Kasumi-1 (cell line): Measurements from ENCODE around the gene AHNAK.
"Not testable (repeated sequence)": the region's sequence is repeated elsewhere in the genome, so short reads cannot be mapped to it uniquely, and the experiment has no call there.

Source experiments
- DNase-seq, 2 experiments: peaks; one replicate each; lab custom pipeline; 2025; lab: John Stamatoyannopoulos, UW

The AHNAK gene

DNA sequence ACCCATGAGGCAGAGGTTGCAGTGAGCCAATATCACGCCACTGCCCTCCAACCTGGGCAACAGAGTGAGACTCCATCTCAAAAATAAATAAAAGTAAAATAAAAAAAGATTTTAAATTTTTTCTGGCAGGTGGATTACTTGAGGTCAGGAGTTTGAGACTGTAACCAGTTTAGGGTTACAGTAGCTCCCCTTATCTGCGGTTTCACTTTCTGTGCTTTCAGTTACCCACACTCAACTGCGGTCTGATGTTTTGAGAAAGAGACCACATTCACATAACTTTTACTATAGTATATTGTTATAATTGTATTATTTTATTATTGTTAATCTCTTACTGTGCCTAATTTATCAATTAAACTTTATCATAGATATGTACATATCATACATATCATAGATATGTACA is 160.5 kb downstream of the AHNAK start:
- DNase-seq = not testable (repeated sequence)

DNA sequence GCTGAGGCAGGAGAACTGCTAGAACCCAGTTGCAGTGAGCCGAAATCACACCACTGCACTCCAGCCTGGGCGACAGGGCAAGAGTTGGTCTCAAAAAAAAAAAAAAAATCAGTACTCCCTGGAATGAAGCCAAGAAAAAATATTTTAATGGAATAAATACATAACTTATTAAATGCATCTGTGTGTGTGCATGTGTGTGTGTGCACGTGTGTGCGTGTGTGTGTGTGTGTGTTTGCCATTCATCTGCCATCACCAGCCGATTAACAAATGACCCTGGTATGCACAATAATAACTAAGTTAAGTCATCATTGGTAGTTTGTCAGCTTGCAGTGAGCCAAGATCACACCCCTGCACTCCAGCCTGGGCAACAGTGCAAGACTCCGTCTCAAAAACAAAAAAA is 162.8 kb downstream of the AHNAK start:
- DNase-seq = no peak
